GM23248 (cell line): ENCODE data around the gene SALL4.

Experiments used
- EZH2 ChIP-seq: fragments of 200-600 bp; sonication (generic); IDR thresholded peaks from 2 replicates; pipeline ENCODE4 v1.6.1; 2018; ENCODE audit warnings: antibody characterized with exemption, mild to moderate bottlenecking; ENCODE audit not compliant: insufficient read depth, poor library complexity, severe bottlenecking
- EZH2phosphoT487 ChIP-seq: fragments of 200-600 bp; sonication (generic); IDR thresholded peaks from 2 replicates; pipeline ENCODE4 v1.6.1; 2018; ENCODE audit warnings: antibody characterized with exemption, moderate library complexity, mild to moderate bottlenecking, low read depth; ENCODE audit not compliant: insufficient read depth

- TF ChIP-seq EZH2 = no peak
- TF ChIP-seq EZH2phosphoT487 = no peak
Measured at GRCh38 chr20:51750037-51750769, 52.1 kb downstream of the SALL4 start.
